OCI-LY7 (cell line): ENCODE measurements around the gene ZC3H18. TPM values are rescaled to one million over a fixed set of nuclear protein-coding genes. Genes with fewer than 3 reads are reported as not detected.

ENCODE experiments used
- BruUV-seq: library from RNA; stranded (reverse); fragments of 400-500 nt; replicated peaks from 2 replicates; lab custom pipeline; 2021; lab: Mats Ljungman, UMichigan
- CTCF ChIA-PET: fragments of 300-600 bp; sonication (Branson Sonifier 250); formaldehyde crosslinking; loops from one replicate; lab custom pipeline; 2022; ENCODE audit warnings: antibody characterized with exemption; ENCODE audit not compliant: unreplicated experiment; lab: Charles Lee
- POLR2A ChIA-PET: fragments of 300-600 bp; sonication (Branson Sonifier 250); formaldehyde crosslinking; loops from one replicate; lab custom pipeline; 2022; ENCODE audit warnings: antibody characterized with exemption; lab: Charles Lee
- DNase-seq: peaks from one replicate; pipeline ENCODE4 v3.0.0-alpha.2; 2015; ENCODE audit warnings: low spot score
- H2AFZ ChIP-seq: fragments of 200-600 bp; sonication (generic), shearing (Covaris generic); 2 replicates; pipeline ENCODE4 v1.6.1; 2014; ENCODE audit warnings: mild to moderate bottlenecking, antibody characterized with exemption, low read length, moderate library complexity
- H3K27ac ChIP-seq: fragments of 200-600 bp; sonication (generic); 2 replicates; pipeline ENCODE4 v1.5.1; 2014; ENCODE audit warnings: mixed run types, low read depth, mild to moderate bottlenecking, moderate library complexity, low read length, inconsistent platforms; ENCODE audit not compliant: poor library complexity, severe bottlenecking
- H3K36me3 ChIP-seq: fragments of 200-600 bp; sonication (generic); 2 replicates; pipeline ENCODE4 v1.6.1; 2014; ENCODE audit warnings: mild to moderate bottlenecking, antibody characterized with exemption, low read length, moderate library complexity, mixed read lengths; ENCODE audit not compliant: insufficient read depth
- H3K4me1 ChIP-seq: fragments of 200-600 bp; sonication (generic); 2 replicates; pipeline ENCODE4 v1.5.1; 2014; ENCODE audit warnings: mild to moderate bottlenecking, low read length; ENCODE audit not compliant: insufficient read depth, poor library complexity, severe bottlenecking
- H3K4me2 ChIP-seq: fragments of 200-600 bp; sonication (generic); 2 replicates; pipeline ENCODE4 v1.6.1; 2014; ENCODE audit warnings: mild to moderate bottlenecking, low read length
- H3K4me3 ChIP-seq: fragments of 200-600 bp; sonication (generic); 2 replicates; pipeline ENCODE4 v1.5.1; 2014; ENCODE audit warnings: mild to moderate bottlenecking, low read depth, low read length; ENCODE audit not compliant: poor library complexity, severe bottlenecking
- H3K79me2 ChIP-seq: fragments of 200-600 bp; sonication (generic); 2 replicates; pipeline ENCODE4 v1.6.1; 2016; ENCODE audit warnings: low read depth, mild to moderate bottlenecking, low read length, moderate library complexity, mixed read lengths; ENCODE audit not compliant: insufficient read depth
- H3K9me2 ChIP-seq: fragments of 200-600 bp; sonication (generic); 2 replicates; pipeline ENCODE4 v1.6.1; 2016; ENCODE audit warnings: mild to moderate bottlenecking, low read length, mixed read lengths; ENCODE audit not compliant: insufficient read depth
- H3K9me3 ChIP-seq: fragments of 200-600 bp; sonication (generic); 2 replicates; pipeline ENCODE4 v1.6.1; 2014; ENCODE audit warnings: mild to moderate bottlenecking, mixed run types, low read length, mixed read lengths
- H4K20me1 ChIP-seq: fragments of 200-600 bp; sonication (generic); 2 replicates; pipeline ENCODE4 v1.6.1; 2014; ENCODE audit warnings: mild to moderate bottlenecking, antibody characterized with exemption, low read length, moderate library complexity, mixed read lengths; ENCODE audit not compliant: insufficient read depth
- EZH2phosphoT487 ChIP-seq: fragments of 200-600 bp; sonication (generic); IDR thresholded peaks from 2 replicates; pipeline ENCODE4 v1.6.1; 2018; ENCODE audit warnings: low read depth, borderline replicate concordance, mild to moderate bottlenecking, mixed run types, antibody characterized with exemption, low read length, moderate library complexity, mixed read lengths
- intact Hi-C: fragments of 100-400 bp; cut with micrococcal nuclease; formaldehyde crosslinking; loops from one replicate; pipeline ENCODE4 v1.10.0; 2022; ENCODE audit not compliant: unreplicated experiment
- total RNA-seq, 2 experiments: library from RNA; depleted of rRNA in 1 of 2; stranded (reverse); fragments of >200 nt in 1 of 2; shearing (Covaris generic) in 1 of 2; gene quantifications; 2 replicates each; pipeline ENCODE4 v1.2.3, GENCODE V29; 2014 to 2022
- TF ChIP-seq, protein P1 (sequence below): fragments of 200-600 bp; sonication (generic); conservative IDR thresholded peaks from 2 replicates; pipeline ENCODE4 v1.5.1; 2014; ENCODE audit warnings: mild to moderate bottlenecking, antibody characterized with exemption, low read length, moderate library complexity, mixed read lengths

The ZC3H18 gene
- total RNA-seq, 2 experiments from 2014 or later: 22.2 to 79.0 TPM

- DNase-seq: peak; percentile 62
- Histone ChIP-seq H3K27ac (no peak overlapping the region), H3K4me1 (peaks cover 3% of the 10 kb centered on the region), H3K4me2 (0 out of 2 replicates have a peak overlapping the region, but pooled peaks have one; percentile 5), H3K9me3 (peaks cover under 1% of the 10 kb centered on the region; the same call in 1 of the 2 replicates), H3K4me3 (no peak overlapping the region), H4K20me1 (no peaks in the 10 kb centered on the region), H3K36me3 (no peaks in the 10 kb centered on the region), H2AFZ (no peak overlapping the region), H3K9me2 (no peaks in the 10 kb centered on the region), H3K79me2 (no peaks in the 10 kb centered on the region)
- TF ChIP-seq, protein P1, sequence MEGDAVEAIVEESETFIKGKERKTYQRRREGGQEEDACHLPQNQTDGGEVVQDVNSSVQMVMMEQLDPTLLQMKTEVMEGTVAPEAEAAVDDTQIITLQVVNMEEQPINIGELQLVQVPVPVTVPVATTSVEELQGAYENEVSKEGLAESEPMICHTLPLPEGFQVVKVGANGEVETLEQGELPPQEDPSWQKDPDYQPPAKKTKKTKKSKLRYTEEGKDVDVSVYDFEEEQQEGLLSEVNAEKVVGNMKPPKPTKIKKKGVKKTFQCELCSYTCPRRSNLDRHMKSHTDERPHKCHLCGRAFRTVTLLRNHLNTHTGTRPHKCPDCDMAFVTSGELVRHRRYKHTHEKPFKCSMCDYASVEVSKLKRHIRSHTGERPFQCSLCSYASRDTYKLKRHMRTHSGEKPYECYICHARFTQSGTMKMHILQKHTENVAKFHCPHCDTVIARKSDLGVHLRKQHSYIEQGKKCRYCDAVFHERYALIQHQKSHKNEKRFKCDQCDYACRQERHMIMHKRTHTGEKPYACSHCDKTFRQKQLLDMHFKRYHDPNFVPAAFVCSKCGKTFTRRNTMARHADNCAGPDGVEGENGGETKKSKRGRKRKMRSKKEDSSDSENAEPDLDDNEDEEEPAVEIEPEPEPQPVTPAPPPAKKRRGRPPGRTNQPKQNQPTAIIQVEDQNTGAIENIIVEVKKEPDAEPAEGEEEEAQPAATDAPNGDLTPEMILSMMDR: peak; percentile 67
- no peak for TF ChIP-seq EZH2phosphoT487
- BruUV-seq: no TSS peak
- CTCF ChIA-PET: no interaction called here
- intact Hi-C loops: loop anchor here (1.0 to 2.0 kb wide), 3 partner anchors 27 to 118 kb away; no protein-coding TSS in a partner anchor
- POLR2A ChIA-PET: no interaction called here
These were observed 8.5 kb upstream of the ZC3H18 start for GRCh38 chr16:88561485-88562359.

DNA sequence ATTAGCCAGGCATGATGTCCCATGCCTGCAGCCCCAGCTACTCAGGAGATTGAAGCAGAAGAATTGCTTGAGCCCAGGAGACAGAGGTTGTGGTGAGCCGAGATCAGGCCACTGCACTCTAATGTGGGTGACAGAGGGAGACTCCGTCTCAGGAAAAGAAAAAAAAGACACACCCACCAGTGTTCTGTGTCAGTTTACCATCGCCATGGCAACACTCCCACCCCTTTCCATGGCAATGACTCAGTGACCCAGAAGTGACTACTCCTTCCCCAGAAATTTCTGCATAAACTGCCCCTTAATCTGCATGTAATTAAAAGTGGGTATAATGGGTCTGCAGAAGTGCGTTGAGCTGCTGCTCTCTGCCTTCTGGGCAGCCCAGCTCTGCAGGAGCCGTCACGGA, 4.0 kb upstream of the ZC3H18 start:
- no TSS peak for BruUV-seq
- Histone ChIP-seq H3K9me3 (no peaks in the 10 kb centered on the region), H4K20me1 (peaks cover 5% of the 10 kb centered on the region), H3K27ac (no peak overlapping the region), H3K79me2 (peaks cover 15% of the 10 kb centered on the region), H3K4me3 (no peak overlapping the region), H2AFZ (no peak overlapping the region), H3K4me1 (peaks cover 7% of the 10 kb centered on the region), H3K9me2 (no peaks in the 10 kb centered on the region), H3K36me3 (no peaks in the 10 kb centered on the region), H3K4me2 (no peak overlapping the region)
- intact Hi-C loops: no loop called here
- POLR2A ChIA-PET: no interaction called here
- CTCF ChIA-PET: no interaction called here
- DNase-seq: no peak
- TF ChIP-seq, protein P1: no peak
- no peak for TF ChIP-seq EZH2phosphoT487
